Upper lobe of right lung (tissue), 1 donor: ENCODE measurements around the gene GMDS. TPM values are rescaled to one million over a fixed set of nuclear protein-coding genes. Genes with fewer than 3 reads are reported as not detected.

ENCODE experiments used
- ATAC-seq: fragments of 200-7000 bp; cut with Tn5 transposase; one replicate; pipeline ENCODE4 v1.9.1; 2020; ENCODE audit warnings: mild to moderate bottlenecking, moderate library complexity
- DNase-seq: peaks from one replicate; pipeline ENCODE4 v3.0.0-alpha.2; 2020
- H3K27ac ChIP-seq: fragments of 200-600 bp; one replicate; pipeline ENCODE4 v1.8.0; 2022
- H3K27me3 ChIP-seq: fragments of 200-600 bp; one replicate; pipeline ENCODE4 v1.8.0; 2022; ENCODE audit warnings: mild to moderate bottlenecking
- H3K36me3 ChIP-seq: fragments of 200-600 bp; one replicate; pipeline ENCODE4 v1.8.0; 2022
- H3K4me1 ChIP-seq: fragments of 200-600 bp; one replicate; pipeline ENCODE4 v1.8.0; 2022
- H3K4me3 ChIP-seq: fragments of 200-600 bp; one replicate; pipeline ENCODE4 v1.8.0; 2022; ENCODE audit warnings: mild to moderate bottlenecking
- H3K9me3 ChIP-seq: fragments of 200-600 bp; one replicate; pipeline ENCODE4 v1.8.0; 2022
- intact Hi-C: fragments of 100-400 bp; cut with DNase I; formaldehyde crosslinking; loops from one replicate; pipeline ENCODE4 v1.11.0; 2022
- total RNA-seq: library from RNA; stranded (reverse); fragmentation: NEBNext Ultra II Directional; extraction: Animal tissue kit (Norgen Biotek cat#: 25700); gene quantifications from one replicate; pipeline ENCODE4 v1.2.1, GENCODE V29; 2021
- TF ChIP-seq, protein P1 (sequence below): fragments of 200-600 bp; IDR thresholded peaks from one replicate; pipeline ENCODE4 v1.8.0; 2022; ENCODE audit warnings: antibody characterized with exemption
- donor health status: DM: no; HTN: yes; CAD: no; lungs with severe emphysema.

Gene GMDS
- total RNA-seq, 1 donor from 2014 or later: 12.2 TPM

DNA sequence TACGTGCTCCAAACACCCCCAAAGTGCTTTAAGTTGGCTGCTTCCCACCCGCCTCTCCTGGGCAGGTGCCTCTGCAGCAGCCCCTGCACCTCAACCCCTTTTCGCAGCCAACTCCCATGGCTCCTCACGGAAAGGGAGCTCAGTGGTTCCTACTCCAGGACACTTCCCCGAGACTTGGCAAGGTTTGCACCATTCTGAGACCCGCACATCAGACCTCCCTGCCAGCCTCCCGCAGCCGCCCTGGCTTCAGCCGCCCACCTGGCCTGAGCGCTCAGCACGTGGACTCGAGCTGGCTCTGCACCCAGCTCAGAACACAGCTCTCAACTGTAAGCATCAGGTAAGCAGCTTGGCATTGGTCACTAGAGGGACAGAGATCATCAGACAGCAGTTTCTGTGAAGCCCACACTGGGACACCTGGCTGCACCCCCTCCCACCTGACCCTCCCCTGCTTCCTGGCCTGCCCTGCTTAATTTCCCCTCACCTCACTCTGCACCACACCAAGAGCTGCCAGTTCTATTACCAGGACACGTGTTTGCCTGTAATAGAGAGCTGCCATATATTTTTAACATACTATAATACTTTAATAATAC is 28.5 kb downstream of the GMDS start:
- intact Hi-C loops: no loop called here
- ATAC-seq (no peak), DNase-seq (no peak)

DNA sequence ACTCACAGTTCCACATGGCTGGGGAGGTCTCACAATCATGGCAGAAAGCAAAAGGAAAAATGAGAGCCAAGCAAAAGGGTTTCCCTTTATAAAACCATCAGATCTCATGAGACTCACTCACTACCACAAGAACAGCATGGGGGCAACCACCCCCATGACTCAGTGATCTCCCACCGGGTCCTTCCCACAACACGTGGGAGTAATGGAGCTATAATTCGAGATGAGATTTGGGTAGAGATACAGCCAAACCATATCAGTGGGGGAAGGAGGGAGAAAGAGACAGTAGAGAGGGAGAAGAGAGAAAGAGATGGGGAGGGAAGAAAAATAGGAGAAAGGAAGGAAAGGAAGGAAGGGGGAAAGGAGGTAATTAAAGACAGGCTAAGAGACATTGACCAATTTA is 30.1 kb downstream of the GMDS start:
- Histone ChIP-seq H3K9me3 (no peaks in the 10 kb centered on the region), H3K36me3 (no peaks in the 10 kb centered on the region), H3K4me1 (no peaks in the 10 kb centered on the region), H3K27ac (no peak overlapping the region), H3K27me3 (no peaks in the 10 kb centered on the region), H3K4me3 (no peak overlapping the region)
- TF ChIP-seq, protein P1, sequence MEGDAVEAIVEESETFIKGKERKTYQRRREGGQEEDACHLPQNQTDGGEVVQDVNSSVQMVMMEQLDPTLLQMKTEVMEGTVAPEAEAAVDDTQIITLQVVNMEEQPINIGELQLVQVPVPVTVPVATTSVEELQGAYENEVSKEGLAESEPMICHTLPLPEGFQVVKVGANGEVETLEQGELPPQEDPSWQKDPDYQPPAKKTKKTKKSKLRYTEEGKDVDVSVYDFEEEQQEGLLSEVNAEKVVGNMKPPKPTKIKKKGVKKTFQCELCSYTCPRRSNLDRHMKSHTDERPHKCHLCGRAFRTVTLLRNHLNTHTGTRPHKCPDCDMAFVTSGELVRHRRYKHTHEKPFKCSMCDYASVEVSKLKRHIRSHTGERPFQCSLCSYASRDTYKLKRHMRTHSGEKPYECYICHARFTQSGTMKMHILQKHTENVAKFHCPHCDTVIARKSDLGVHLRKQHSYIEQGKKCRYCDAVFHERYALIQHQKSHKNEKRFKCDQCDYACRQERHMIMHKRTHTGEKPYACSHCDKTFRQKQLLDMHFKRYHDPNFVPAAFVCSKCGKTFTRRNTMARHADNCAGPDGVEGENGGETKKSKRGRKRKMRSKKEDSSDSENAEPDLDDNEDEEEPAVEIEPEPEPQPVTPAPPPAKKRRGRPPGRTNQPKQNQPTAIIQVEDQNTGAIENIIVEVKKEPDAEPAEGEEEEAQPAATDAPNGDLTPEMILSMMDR: no peak
- intact Hi-C loops: no loop called here
- ATAC-seq: no peak
- DNase-seq: no peak

More for the DNA sequence above, 28.5 kb downstream of the GMDS start:
- Histone ChIP-seq H3K36me3 (no peaks in the 10 kb centered on the region), H3K27me3 (no peaks in the 10 kb centered on the region), H3K4me1 (no peaks in the 10 kb centered on the region), H3K27ac (no peak overlapping the region), H3K4me3 (no peak overlapping the region), H3K9me3 (no peaks in the 10 kb centered on the region)
- TF ChIP-seq, protein P1: no peak

DNA sequence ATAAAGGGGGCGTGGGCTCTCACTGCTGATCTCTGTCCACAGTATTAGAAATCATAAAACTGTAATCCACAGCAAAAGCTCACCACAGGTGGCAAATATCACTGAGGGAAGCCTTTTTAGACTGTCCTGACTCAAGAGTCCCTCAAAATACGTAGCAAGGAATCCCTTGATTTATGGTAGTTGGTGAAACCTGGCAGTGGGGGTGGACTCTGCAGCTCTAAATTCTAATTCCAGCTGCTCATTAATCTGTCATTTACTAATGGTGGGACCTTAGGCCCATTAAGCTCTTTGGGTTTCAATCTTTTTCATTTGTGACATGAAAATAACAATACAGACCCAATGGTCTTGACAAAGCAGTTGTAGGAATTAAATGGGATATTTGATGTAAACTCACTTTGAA is 32.3 kb downstream of the GMDS start:
- TF ChIP-seq, protein P1: no peak
- H3K27me3 ChIP-seq: no peaks in the 10 kb centered on the region
- no peak for ATAC-seq
- H3K36me3 ChIP-seq: no peaks in the 10 kb centered on the region
- H3K27ac ChIP-seq: no peak overlapping the region
- H3K4me1 ChIP-seq: no peaks in the 10 kb centered on the region
- intact Hi-C loops: no loop called here
- no peak for DNase-seq
- H3K9me3 ChIP-seq: no peaks in the 10 kb centered on the region
- no peak overlapping the region for H3K4me3 ChIP-seq

DNA sequence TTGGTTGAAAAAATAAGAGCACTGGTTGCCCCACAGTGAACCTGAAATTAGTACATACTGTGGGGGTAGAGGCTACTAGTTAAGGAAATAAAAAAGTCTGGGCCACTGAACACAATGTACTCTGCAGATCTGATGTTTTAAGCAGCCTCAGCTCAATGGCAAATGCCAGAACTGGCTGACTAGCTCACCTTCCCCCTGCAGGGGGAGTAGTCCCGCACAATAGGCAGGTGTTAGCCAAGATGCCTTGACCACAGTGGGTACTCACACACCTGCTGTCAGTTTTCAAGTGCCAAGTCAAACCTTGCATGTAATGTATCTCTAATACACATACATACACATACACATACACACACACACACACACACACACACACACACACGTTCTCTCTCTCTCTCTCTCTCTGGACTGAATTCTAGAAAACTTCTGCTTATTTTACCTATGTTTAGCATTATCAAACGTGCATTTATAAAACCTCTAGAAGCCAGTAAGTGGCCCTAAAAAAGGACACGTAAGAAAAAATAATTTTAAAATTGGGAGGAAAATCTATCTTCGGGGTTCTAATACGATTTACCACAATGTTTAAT is 36.1 kb downstream of the GMDS start:
- Histone ChIP-seq H3K9me3 (no peaks in the 10 kb centered on the region), H3K27ac (no peak overlapping the region), H3K27me3 (no peaks in the 10 kb centered on the region), H3K4me1 (no peaks in the 10 kb centered on the region), H3K4me3 (no peak overlapping the region), H3K36me3 (no peaks in the 10 kb centered on the region)
- ATAC-seq (peak; percentile 94), DNase-seq (no peak)
- TF ChIP-seq, protein P1: peak; percentile 52
- intact Hi-C loops: no loop called here

DNA sequence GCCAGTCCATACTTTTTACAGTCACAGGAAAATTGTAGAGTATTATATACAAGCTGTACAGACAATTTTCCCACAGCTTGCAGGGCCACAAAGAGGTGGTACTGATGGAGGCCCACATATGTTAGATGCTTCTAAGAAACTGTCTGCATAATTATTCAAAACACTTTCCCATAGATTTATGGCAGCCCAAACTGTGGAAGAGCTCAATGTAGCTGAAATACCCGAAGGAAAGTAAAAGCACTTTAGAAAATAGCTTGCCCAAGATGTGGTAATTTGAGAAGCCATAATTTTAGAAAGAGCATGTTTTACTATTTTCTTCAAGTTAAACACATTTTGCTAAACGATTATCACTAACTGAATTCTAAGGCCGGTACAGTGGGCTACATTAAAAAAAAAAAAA is 36.9 kb downstream of the GMDS start:
- TF ChIP-seq, protein P1: no peak
- Histone ChIP-seq H3K36me3 (no peaks in the 10 kb centered on the region), H3K4me3 (no peak overlapping the region), H3K9me3 (no peaks in the 10 kb centered on the region), H3K27ac (no peak overlapping the region), H3K27me3 (no peaks in the 10 kb centered on the region), H3K4me1 (no peaks in the 10 kb centered on the region)
- no peak for ATAC-seq
- no peak for DNase-seq
- intact Hi-C loops: no loop called here
